ENCODE measurements around the gene MAD1L1.

DNA sequence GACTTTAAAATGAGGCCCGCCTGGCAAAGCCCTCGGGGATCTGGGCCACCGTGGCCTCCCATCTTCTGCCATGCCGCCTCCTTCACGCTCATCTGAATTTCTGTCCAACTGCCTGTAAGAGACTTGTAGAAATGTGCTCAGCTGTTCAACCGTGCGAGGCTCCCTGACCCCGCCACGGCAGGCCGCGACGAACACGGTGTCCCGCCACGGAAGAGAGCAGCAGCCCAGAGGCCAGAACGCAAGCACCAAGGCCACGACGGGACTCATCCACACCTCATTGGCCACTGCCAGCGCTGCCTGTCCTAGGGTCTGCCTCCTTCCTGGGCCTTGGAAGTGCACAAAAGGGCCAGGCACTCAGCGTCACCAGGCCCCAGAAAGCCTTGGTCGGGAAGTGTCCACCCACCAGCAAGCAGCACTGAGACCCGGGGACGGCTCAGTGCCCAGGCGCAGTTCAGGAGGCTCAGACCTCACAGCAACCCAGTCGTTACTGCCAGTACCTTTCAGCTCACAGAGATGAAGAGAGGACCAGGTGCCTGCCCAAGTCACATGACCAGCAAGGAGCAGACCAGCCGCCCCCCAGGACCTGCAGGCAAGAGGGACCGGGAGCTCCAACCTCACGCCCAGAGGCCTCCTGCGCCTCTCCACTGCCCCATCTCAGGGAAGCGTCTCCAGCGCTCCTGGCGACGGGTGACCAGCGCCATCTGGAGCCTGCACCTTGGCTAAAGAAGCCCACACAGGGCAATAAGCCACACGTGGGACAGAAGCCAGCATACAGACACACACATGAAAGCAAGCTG, 85.9 kb downstream of the MAD1L1 start:
- TF ChIP-seq ETV6 (CRISPR knock-in tag; IDR thresholded peaks at IDR 0.05) (no peak), ZBTB21 (CRISPR knock-in tag; IDR thresholded peaks at IDR 0.05; ENCODE audit: borderline replicate concordance) (no peak), JUN (CRISPR knock-in tag; IDR thresholded peaks at IDR 0.05) (no peak), PRRX2 (CRISPR knock-in tag; IDR thresholded peaks at IDR 0.05) (no peak)
- TF ChIP-seq, protein P1, sequence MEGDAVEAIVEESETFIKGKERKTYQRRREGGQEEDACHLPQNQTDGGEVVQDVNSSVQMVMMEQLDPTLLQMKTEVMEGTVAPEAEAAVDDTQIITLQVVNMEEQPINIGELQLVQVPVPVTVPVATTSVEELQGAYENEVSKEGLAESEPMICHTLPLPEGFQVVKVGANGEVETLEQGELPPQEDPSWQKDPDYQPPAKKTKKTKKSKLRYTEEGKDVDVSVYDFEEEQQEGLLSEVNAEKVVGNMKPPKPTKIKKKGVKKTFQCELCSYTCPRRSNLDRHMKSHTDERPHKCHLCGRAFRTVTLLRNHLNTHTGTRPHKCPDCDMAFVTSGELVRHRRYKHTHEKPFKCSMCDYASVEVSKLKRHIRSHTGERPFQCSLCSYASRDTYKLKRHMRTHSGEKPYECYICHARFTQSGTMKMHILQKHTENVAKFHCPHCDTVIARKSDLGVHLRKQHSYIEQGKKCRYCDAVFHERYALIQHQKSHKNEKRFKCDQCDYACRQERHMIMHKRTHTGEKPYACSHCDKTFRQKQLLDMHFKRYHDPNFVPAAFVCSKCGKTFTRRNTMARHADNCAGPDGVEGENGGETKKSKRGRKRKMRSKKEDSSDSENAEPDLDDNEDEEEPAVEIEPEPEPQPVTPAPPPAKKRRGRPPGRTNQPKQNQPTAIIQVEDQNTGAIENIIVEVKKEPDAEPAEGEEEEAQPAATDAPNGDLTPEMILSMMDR (IDR thresholded peaks at IDR 0.05): no peak
- TF ChIP-seq, protein P2, sequence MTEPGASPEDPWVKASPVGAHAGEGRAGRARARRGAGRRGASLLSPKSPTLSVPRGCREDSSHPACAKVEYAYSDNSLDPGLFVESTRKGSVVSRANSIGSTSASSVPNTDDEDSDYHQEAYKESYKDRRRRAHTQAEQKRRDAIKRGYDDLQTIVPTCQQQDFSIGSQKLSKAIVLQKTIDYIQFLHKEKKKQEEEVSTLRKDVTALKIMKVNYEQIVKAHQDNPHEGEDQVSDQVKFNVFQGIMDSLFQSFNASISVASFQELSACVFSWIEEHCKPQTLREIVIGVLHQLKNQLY (CRISPR knock-in tag; IDR thresholded peaks at IDR 0.05): no peak
